Immature natural killer cell (primary cell): ENCODE data around the gene CDRT15. TPM values are rescaled to one million over a fixed set of nuclear protein-coding genes. Genes with fewer than 3 reads are reported as not detected.
A peak's percentile ranks its signal among the peaks of the same experiment; 100 is the strongest.
"Not testable (repeated sequence)": the region's sequence is repeated elsewhere in the genome, so short reads cannot be mapped to it uniquely, and the experiment has no call there.

Experiments
- DNase-seq, 3 donors: peaks; one replicate each; pipeline ENCODE4 v3.0.0; 2022; ENCODE audit warnings: mixed read lengths in 1 of 3
- H3K27ac Mint-ChIP-seq, 6 donors: one replicate each; pipeline ENCODE4 v1.8.0; 2020; ENCODE audit warnings: mixed read lengths in 6 of 6, mild to moderate bottlenecking in 5 of 6, inconsistent platforms in 4 of 6, moderate library complexity in 3 of 6
- H3K27me3 Mint-ChIP-seq, 3 donors: one replicate each; pipeline ENCODE4 v1.8.0; 2020 to 2021; ENCODE audit warnings: low read depth in 3 of 3, mild to moderate bottlenecking in 3 of 3, mixed read lengths in 3 of 3, moderate library complexity in 3 of 3, inconsistent platforms in 1 of 3
- H3K36me3 Mint-ChIP-seq, 3 donors: one replicate each; pipeline ENCODE4 v1.8.0; 2020; ENCODE audit warnings: mixed read lengths in 3 of 3, inconsistent platforms in 2 of 3, mild to moderate bottlenecking in 2 of 3
- H3K4me1 Mint-ChIP-seq, 2 donors: one replicate each; pipeline ENCODE4 v1.8.0; 2020; ENCODE audit warnings: inconsistent platforms in 2 of 2, mild to moderate bottlenecking in 2 of 2, mixed read lengths in 2 of 2, moderate library complexity in 1 of 2
- H3K4me3 Mint-ChIP-seq, 5 donors: one replicate each; pipeline ENCODE4 v1.8.0; 2020; ENCODE audit warnings: mild to moderate bottlenecking in 5 of 5, mixed read lengths in 5 of 5, inconsistent platforms in 3 of 5, moderate library complexity in 3 of 5
- H3K9me3 Mint-ChIP-seq, 6 donors: one replicate each; pipeline ENCODE4 v1.8.0; 2020; ENCODE audit warnings: mild to moderate bottlenecking in 6 of 6, mixed read lengths in 6 of 6, inconsistent platforms in 4 of 6, moderate library complexity in 3 of 6
- polyA plus RNA-seq, 3 donors: library from polyadenylated mRNA; unstranded; fragments of 300-500 nt; fragmentation: Illumina TruSeq; gene quantifications; one replicate each; pipeline ENCODE4 v1.2.3, GENCODE V29; 2021

CDRT15 gene
- polyA plus RNA-seq = not detected

DNA sequence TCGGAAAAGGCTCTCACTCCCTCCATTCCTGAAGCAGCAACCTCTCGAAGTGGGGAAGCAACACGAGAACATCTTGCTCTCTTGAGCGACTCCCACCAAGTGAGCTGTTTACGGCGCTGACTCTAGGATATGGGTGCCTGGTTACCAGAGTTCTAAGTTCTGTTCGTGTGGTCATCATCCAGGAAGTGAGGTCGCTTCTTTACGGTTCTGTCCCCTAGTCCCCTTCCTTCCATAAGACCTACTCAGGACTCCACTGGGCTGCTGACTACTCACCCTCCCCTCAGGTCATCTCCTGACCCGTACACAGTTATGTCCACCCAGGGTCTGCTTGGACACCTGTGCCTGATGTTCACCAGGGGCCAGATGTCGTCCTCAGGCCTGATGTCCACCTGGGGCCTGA is at the start of gene CDRT15:
CDRT15 (minus strand) TSS at position 101 of the 400 bp plus-strand sequence; CDS start at position 72, 29 bp downstream.
- not testable (repeated sequence) for H3K9me3 Mint-ChIP-seq, H3K27ac Mint-ChIP-seq, H3K36me3 Mint-ChIP-seq, H3K27me3 Mint-ChIP-seq, H3K4me1 Mint-ChIP-seq, H3K4me3 Mint-ChIP-seq, DNase-seq

DNA sequence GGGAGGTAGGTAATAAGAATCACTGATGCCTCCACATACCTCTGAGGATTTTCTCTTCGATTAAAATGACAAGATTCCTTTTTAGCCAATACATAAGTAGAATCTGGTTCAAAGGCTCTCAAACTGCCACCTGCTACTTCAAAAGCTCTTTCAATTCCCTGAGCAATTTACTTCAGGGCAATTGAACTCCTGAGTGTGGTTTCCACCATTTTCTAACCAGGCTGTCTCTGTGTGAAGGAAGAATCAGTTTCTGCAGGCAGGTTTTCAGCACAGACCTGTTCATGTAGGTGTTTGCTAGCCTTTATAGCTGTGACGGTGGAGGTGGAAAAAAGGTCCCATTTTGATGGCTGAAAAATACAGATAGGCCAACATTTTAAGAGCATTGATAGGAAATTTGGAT is 46.1 kb upstream of the CDRT15 start:
- peaks cover 0 to 10% (median 7%) of the 10 kb centered on the region in 3 donors for H3K27me3 Mint-ChIP-seq
- no peak overlapping the region for H3K4me3 Mint-ChIP-seq
- no peaks in the 10 kb centered on the region for H3K4me1 Mint-ChIP-seq
- no peak for DNase-seq
- H3K36me3 Mint-ChIP-seq = peaks cover 0 to 4% (median 0%) of the 10 kb centered on the region in 3 donors
- H3K27ac Mint-ChIP-seq = no peak overlapping the region
- H3K9me3 Mint-ChIP-seq = no peaks in the 10 kb centered on the region

DNA sequence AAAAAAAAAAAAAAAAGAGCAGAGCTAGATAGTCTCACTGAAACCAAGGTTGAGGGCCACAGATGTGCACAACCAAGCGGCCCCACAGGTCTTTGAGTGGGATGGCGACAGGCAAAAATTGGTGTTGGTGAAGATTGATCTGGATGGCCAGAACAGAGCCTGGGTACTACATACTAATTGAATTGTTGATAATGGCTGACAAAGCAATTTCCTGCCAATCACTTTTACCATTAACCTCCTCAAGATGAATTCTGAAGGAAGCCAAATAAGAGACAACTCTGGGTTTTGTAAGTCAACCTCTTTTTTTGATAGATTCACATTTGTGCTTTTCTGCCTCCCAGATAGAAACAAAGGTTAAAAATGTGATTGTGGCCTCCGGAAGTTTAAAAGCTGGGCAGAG is 44.9 kb upstream of the CDRT15 start:
- Mint-ChIP-seq H3K36me3 (peaks cover 0 to 4% (median 0%) of the 10 kb centered on the region in 3 donors), H3K4me3 (no peak overlapping the region), H3K27me3 (peaks cover 0 to 13% (median 5%) of the 10 kb centered on the region in 3 donors), H3K9me3 (no peaks in the 10 kb centered on the region), H3K27ac (no peak overlapping the region), H3K4me1 (no peaks in the 10 kb centered on the region)
- no peak for DNase-seq

DNA sequence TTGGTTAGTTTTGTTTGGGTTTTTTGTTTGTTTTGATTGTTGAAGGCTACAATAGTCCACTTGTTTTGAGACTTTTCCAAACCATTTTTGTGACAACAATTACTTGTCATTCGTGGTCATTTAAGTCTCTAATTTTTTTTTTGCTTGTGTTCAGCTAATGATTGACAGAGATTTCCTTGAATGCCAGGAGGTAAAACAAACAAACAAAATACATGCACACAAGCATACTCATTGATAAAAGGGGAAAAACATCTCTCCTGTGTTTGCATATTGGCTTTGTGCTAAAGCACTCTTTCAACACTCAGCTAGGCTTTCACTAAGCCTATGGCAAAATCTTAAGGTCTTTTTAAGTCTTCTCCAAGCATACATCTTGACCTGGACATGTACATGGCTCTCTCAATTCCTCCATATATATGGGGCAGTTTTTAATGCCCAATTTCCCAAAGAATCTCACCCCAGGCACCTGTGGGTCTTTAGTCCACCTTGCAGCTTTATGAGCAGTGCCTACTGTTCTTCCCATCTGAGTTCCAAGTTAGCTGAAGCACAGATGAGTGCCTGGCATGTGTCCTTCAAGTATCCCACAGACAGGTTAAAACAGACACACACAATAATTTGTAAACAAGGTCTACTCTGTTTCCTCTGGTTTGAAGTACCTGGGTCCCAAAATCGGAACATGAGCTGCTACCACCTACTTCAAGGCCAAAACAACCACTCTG is 40.0 kb upstream of the CDRT15 start:
- H3K4me3 Mint-ChIP-seq = no peak overlapping the region
- no peaks in the 10 kb centered on the region for H3K4me1 Mint-ChIP-seq
- H3K27me3 Mint-ChIP-seq = peaks cover 0 to 8% (median 2%) of the 10 kb centered on the region in 3 donors
- H3K36me3 Mint-ChIP-seq = peaks cover 0 to 8% (median 0%) of the 10 kb centered on the region in 3 donors
- no peak overlapping the region for H3K27ac Mint-ChIP-seq
- no peak for DNase-seq
- H3K9me3 Mint-ChIP-seq = no peaks in the 10 kb centered on the region

- no peak for DNase-seq
- H3K27ac Mint-ChIP-seq = no peak overlapping the region
- H3K4me3 Mint-ChIP-seq = no peak overlapping the region
- peaks cover 0 to under 1% (median 0%) of the 10 kb centered on the region in 3 donors for H3K36me3 Mint-ChIP-seq
- H3K9me3 Mint-ChIP-seq = peaks cover 0 to 2% (median 0%) of the 10 kb centered on the region in 6 donors
- H3K27me3 Mint-ChIP-seq = peaks cover 0 to 2% (median 2%) of the 10 kb centered on the region in 3 donors
- no peaks in the 10 kb centered on the region for H3K4me1 Mint-ChIP-seq
These were observed 33.8 kb upstream of the CDRT15 start for GRCh38 chr17:14270508-14270907.

DNA sequence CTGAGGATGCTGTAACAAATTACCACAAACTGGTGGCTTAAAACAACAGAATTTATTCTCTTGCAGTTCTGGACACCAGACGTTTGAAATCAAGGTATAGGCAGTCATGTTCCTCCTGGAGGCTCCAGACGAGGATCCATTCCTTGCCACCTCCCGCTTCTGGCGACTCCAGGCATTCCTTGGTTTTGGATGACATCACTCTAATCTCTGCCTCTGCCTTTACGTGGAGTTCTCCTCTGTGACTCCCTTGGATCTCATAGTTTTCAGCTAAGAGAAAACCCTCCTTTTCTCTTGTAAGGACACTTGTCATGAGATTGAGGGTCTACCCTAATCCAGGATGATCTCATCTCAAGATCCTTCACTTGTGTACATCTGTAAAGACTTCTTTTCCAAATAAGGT is 32.8 kb upstream of the CDRT15 start:
- H3K4me1 Mint-ChIP-seq = no peaks in the 10 kb centered on the region
- H3K4me3 Mint-ChIP-seq = no peak overlapping the region
- no peaks in the 10 kb centered on the region for H3K36me3 Mint-ChIP-seq
- peaks cover 0 to 2% (median 0%) of the 10 kb centered on the region in 6 donors for H3K9me3 Mint-ChIP-seq
- peaks cover 0 to 2% (median 2%) of the 10 kb centered on the region in 3 donors for H3K27me3 Mint-ChIP-seq
- H3K27ac Mint-ChIP-seq = no peak overlapping the region
- DNase-seq = no peak

GRCh38 chr17:14268264-14268663 is 31.6 kb upstream of the CDRT15 start:
- H3K27ac Mint-ChIP-seq = no peak overlapping the region
- peaks cover 0 to 2% (median 2%) of the 10 kb centered on the region in 3 donors for H3K27me3 Mint-ChIP-seq
- peak in 2 of 3 donors; percentile 4 to 10 for DNase-seq
- no peaks in the 10 kb centered on the region for H3K4me1 Mint-ChIP-seq
- H3K4me3 Mint-ChIP-seq = no peak overlapping the region
- H3K9me3 Mint-ChIP-seq = peaks cover 0 to 2% (median 0%) of the 10 kb centered on the region in 6 donors
- no peaks in the 10 kb centered on the region for H3K36me3 Mint-ChIP-seq

GRCh38 chr17:14261406-14261805 is 24.7 kb upstream of the CDRT15 start:
- Mint-ChIP-seq H3K4me3 (no peak overlapping the region), H3K9me3 (no peaks in the 10 kb centered on the region), H3K27me3 (peaks cover 0 to 2% (median 1%) of the 10 kb centered on the region in 3 donors), H3K27ac (no peak overlapping the region), H3K4me1 (no peaks in the 10 kb centered on the region), H3K36me3 (peaks cover 0 to 4% (median 3%) of the 10 kb centered on the region in 3 donors)
- no peak for DNase-seq

GRCh38 chr17:14245629-14246028 is 9.0 kb upstream of the CDRT15 start:
- no peaks in the 10 kb centered on the region for H3K9me3 Mint-ChIP-seq
- H3K27ac Mint-ChIP-seq = no peak overlapping the region
- no peaks in the 10 kb centered on the region for H3K4me1 Mint-ChIP-seq
- peaks cover 0 to 7% (median 3%) of the 10 kb centered on the region in 3 donors for H3K27me3 Mint-ChIP-seq
- H3K36me3 Mint-ChIP-seq = peaks cover 0 to 6% (median 0%) of the 10 kb centered on the region in 3 donors
- DNase-seq = no peak
- H3K4me3 Mint-ChIP-seq = no peak overlapping the region

DNA sequence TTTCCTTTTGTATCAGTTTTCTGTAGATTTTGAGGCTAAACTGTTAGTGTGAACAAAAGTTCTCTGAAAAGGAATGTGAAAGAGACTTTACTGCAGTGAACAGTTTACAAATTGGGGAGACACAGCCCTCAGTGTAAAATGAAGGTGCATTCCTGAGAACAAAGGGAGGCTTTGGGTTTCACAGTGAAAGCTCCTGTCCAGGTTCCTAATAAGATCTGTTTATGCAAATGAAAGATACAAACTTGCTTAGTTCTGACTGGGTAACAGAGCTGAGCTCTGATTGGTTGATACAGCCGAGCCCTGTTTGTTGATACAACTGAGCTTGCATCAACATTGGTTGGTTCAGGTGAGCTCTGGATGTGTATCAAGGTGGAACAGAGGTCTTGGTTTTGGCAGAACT is 8.3 kb upstream of the CDRT15 start:
- Mint-ChIP-seq H3K36me3 (peaks cover 0 to 6% (median 0%) of the 10 kb centered on the region in 3 donors), H3K9me3 (no peaks in the 10 kb centered on the region), H3K4me3 (no peak overlapping the region), H3K27me3 (peaks cover 0 to 7% (median 3%) of the 10 kb centered on the region in 3 donors), H3K4me1 (no peaks in the 10 kb centered on the region), H3K27ac (no peak overlapping the region)
- no peak for DNase-seq

GRCh38 chr17:14239271-14239670 is 2.6 kb upstream of the CDRT15 start:
- not testable (repeated sequence) for DNase-seq, H3K9me3 Mint-ChIP-seq, H3K4me3 Mint-ChIP-seq, H3K4me1 Mint-ChIP-seq, H3K27ac Mint-ChIP-seq, H3K36me3 Mint-ChIP-seq, H3K27me3 Mint-ChIP-seq

- H3K9me3 Mint-ChIP-seq, DNase-seq, H3K4me3 Mint-ChIP-seq, H3K27ac Mint-ChIP-seq, H3K4me1 Mint-ChIP-seq, H3K27me3 Mint-ChIP-seq, H3K36me3 Mint-ChIP-seq: not testable (repeated sequence)
These were observed 630 bp downstream of the CDRT15 start for GRCh38 chr17:14236032-14236431.

DNA sequence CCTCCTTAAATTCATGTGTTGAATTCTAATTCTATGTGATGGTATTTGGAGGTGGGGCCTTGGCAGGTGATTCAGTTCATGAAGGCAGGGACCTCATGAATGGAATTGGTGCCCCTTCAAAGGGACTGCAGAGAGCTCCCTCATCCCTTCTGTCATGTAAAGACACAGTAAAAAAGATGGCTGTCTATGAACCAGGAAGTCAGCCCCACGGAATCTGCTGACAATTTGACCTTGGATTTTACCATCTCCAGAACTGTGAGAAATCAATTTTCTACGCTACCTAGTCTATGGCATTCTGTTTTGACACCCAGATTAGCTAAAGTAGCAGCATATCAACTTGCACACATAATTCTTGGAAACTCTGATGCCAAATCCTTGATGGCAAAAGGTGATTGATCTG is 1.6 kb downstream of the CDRT15 start:
- not testable (repeated sequence) for H3K4me1 Mint-ChIP-seq

DNA sequence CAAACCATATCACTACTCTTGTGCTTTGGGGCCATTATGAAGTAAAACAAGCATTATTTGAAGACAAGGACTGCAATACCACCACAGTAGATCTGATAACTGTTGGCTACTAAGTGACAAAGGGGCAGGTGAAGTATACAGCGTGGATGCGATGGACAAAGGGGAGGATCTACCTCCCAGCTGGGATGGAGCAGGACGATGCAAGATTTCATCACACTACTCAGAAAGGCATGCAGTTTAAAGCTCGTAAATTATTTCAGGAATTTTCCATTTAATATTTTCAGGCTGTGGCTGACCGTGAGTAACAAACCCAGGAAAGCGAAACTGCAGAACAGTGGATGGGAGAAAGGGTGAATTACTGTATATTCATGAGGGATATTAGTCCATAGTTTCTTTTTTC is 5.5 kb downstream of the CDRT15 start:
- H3K4me1 Mint-ChIP-seq, DNase-seq, H3K27me3 Mint-ChIP-seq, H3K27ac Mint-ChIP-seq, H3K9me3 Mint-ChIP-seq, H3K4me3 Mint-ChIP-seq: not testable (repeated sequence)
- H3K36me3 Mint-ChIP-seq = peaks cover 0 to 13% (median 0%) of the 10 kb centered on the region in 3 donors

More for the DNA sequence above, 1.6 kb downstream of the CDRT15 start:
- H3K9me3 Mint-ChIP-seq, H3K27me3 Mint-ChIP-seq, DNase-seq, H3K4me3 Mint-ChIP-seq, H3K36me3 Mint-ChIP-seq, H3K27ac Mint-ChIP-seq: not testable (repeated sequence)

- H3K27ac Mint-ChIP-seq = no peak overlapping the region
- H3K4me3 Mint-ChIP-seq = no peak overlapping the region
- peaks cover 0 to 3% (median 0%) of the 10 kb centered on the region in 3 donors for H3K27me3 Mint-ChIP-seq
- H3K9me3 Mint-ChIP-seq = no peaks in the 10 kb centered on the region
- DNase-seq = no peak
- no peaks in the 10 kb centered on the region for H3K4me1 Mint-ChIP-seq
- H3K36me3 Mint-ChIP-seq = peaks cover 0 to 16% (median 5%) of the 10 kb centered on the region in 3 donors
These were observed 7.8 kb downstream of the CDRT15 start for GRCh38 chr17:14228903-14229302.
